PFSK-1 (cell line): ENCODE measurements around the gene TSPAN5.

Experiments
- FOXP2 ChIP-seq: optimal IDR thresholded peaks from 2 replicates; pipeline ENCODE3; 2011; ENCODE audit warnings: borderline replicate concordance, control low read depth, inconsistent platforms; ENCODE audit not compliant: insufficient read depth; ENCODE audit errors: extremely low read length, extremely low read depth
- POLR2AphosphoS5 ChIP-seq: IDR thresholded peaks from 2 replicates; pipeline ENCODE4 v1.6.1; 2012; ENCODE audit warnings: low read depth, mild to moderate bottlenecking, control low read depth, low read length, moderate library complexity
- REST ChIP-seq, 2 experiments: IDR thresholded peaks; 2 replicates each; pipeline versions ENCODE4 v1.6.1 to v1.8.0; 2011 to 2012; ENCODE audit warnings: low read depth in 2 of 2, low read length in 2 of 2, control low read depth in 1 of 2, inconsistent platforms in 1 of 2, mild to moderate bottlenecking in 1 of 2, moderate library complexity in 1 of 2; ENCODE audit not compliant: insufficient read depth in 1 of 2
- SIN3A ChIP-seq: IDR thresholded peaks from 2 replicates; pipeline ENCODE4 v1.6.1; 2012; ENCODE audit warnings: mild to moderate bottlenecking, low read length, moderate library complexity, borderline replicate concordance; ENCODE audit not compliant: insufficient read depth
- TAF1 ChIP-seq: IDR thresholded peaks from 2 replicates; pipeline ENCODE4 v1.6.1; 2012; ENCODE audit warnings: low read length, control low read depth, borderline replicate concordance; ENCODE audit not compliant: insufficient read depth

The TSPAN5 gene

GRCh38 chr4:98691588-98691987 lies 33.2 kb upstream of the TSPAN5 start:
- TF ChIP-seq SIN3A, result no peak
- TF ChIP-seq POLR2AphosphoS5, result no peak
- TF ChIP-seq TAF1, result no peak
- no peak for TF ChIP-seq REST (IDR thresholded peaks at IDR 0.05; ENCODE audit: insufficient read depth in 1 of 2, low read depth in 2 of 2, low read length in 2 of 2)

GRCh38 chr4:98689507-98690174 lies 31.2 kb upstream of the TSPAN5 start:
- TF ChIP-seq TAF1 (no peak), REST (IDR thresholded peaks at IDR 0.05; ENCODE audit: insufficient read depth in 1 of 2, low read depth in 2 of 2, low read length in 2 of 2) (no peak), FOXP2 (no peak), POLR2AphosphoS5 (no peak), SIN3A (no peak)

GRCh38 chr4:98688411-98689290 lies 30.2 kb upstream of the TSPAN5 start:
- TF ChIP-seq FOXP2 (no peak), REST (IDR thresholded peaks at IDR 0.05; ENCODE audit: insufficient read depth in 1 of 2, low read depth in 2 of 2, low read length in 2 of 2) (no peak)

GRCh38 chr4:98687876-98688275 lies 29.5 kb upstream of the TSPAN5 start:
- TF ChIP-seq SIN3A, result no peak
- TF ChIP-seq TAF1, result no peak
- TF ChIP-seq POLR2AphosphoS5, result no peak
- TF ChIP-seq FOXP2, result no peak
- no peak for TF ChIP-seq REST (IDR thresholded peaks at IDR 0.05; ENCODE audit: insufficient read depth in 1 of 2, low read depth in 2 of 2, low read length in 2 of 2)
